AG04450 (cell line): Measurements from ENCODE around the gene SMIM24. TPM values are rescaled to one million over a fixed set of nuclear protein-coding genes. Genes with fewer than 3 reads are reported as not detected.

Experiments
- CTCF ChIA-PET: fragments of 300-600, 350-600 bp; formaldehyde crosslinking; extraction: SDS; loops from one replicate; lab custom pipeline; 2022; ENCODE audit warnings: antibody characterized with exemption, inconsistent platforms; lab: Charles Lee
- POLR2A ChIA-PET: fragments of 350-600 bp; formaldehyde crosslinking; extraction: SDS; loops from one replicate; lab custom pipeline; 2021; ENCODE audit warnings: antibody characterized with exemption, inconsistent platforms; lab: Yijun Ruan, JAX
- DNase-seq: peaks from one replicate; pipeline ENCODE4 v3.0.0-alpha.2; 2011; ENCODE audit warnings: low read depth, low spot score
- H3K27ac ChIP-seq: one replicate; pipeline ENCODE4 v1.5.1; 2012; ENCODE audit warnings: low read depth, low read length, control low read depth
- H3K27me3 ChIP-seq: one replicate; pipeline ENCODE4 v1.6.0; 2012; ENCODE audit warnings: low read length; ENCODE audit not compliant: control insufficient read depth, insufficient read depth
- H3K4me3 ChIP-seq: 2 replicates; pipeline ENCODE4 v1.5.1; 2011; ENCODE audit warnings: mild to moderate bottlenecking, low read depth, low read length, control low read depth
- H3K9me3 ChIP-seq: 2 replicates; pipeline ENCODE4 v1.5.1; 2012; ENCODE audit warnings: low read length; ENCODE audit not compliant: control insufficient read depth, insufficient read depth
- polyA plus RNA-seq: library from polyadenylated mRNA; depleted of rRNA; stranded (reverse); fragments of >200 nt; gene quantifications from 2 replicates; pipeline ENCODE4 v1.2.3, GENCODE V29; 2011
- TF ChIP-seq, protein P1 (sequence below): IDR thresholded peaks from 2 replicates; pipeline ENCODE4 v1.5.1; 2011; ENCODE audit warnings: low read depth, low read length, control low read depth, inconsistent platforms

Gene SMIM24
- polyA plus RNA-seq, 1 experiment: 0.19 TPM

DNA sequence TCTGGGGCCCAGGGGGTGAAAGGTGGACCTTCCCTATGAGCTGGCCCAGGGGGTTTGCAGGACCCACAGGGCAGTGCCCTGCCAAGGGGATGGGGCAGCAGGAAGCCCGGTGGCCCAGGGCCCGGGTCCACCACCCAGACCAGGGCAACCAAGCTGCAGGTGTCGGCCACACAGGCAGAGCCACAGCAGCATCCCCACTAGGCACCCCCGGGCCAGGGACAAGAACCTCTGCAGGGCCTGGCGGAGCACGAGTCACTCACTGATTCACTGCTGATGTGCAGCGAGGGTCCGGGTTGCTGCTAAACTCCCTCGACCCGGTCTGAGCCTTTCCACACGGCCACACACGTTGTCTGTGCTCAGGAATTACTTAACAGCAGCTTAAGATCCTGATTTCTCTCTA, 34.6 kb upstream of the SMIM24 start:
- no peak for DNase-seq
- POLR2A ChIA-PET: interaction anchor here (1.3 kb wide), 1 partner anchor 31 kb away, joined by 3 read pairs; no protein-coding TSS in a partner anchor
- Histone ChIP-seq H3K27ac (no peak overlapping the region), H3K4me3 (no peak overlapping the region), H3K27me3 (no peaks in the 10 kb centered on the region), H3K9me3 (no peaks in the 10 kb centered on the region; the same call in 1 of the 2 replicates)
- CTCF ChIA-PET: no interaction called here
- TF ChIP-seq, protein P1, sequence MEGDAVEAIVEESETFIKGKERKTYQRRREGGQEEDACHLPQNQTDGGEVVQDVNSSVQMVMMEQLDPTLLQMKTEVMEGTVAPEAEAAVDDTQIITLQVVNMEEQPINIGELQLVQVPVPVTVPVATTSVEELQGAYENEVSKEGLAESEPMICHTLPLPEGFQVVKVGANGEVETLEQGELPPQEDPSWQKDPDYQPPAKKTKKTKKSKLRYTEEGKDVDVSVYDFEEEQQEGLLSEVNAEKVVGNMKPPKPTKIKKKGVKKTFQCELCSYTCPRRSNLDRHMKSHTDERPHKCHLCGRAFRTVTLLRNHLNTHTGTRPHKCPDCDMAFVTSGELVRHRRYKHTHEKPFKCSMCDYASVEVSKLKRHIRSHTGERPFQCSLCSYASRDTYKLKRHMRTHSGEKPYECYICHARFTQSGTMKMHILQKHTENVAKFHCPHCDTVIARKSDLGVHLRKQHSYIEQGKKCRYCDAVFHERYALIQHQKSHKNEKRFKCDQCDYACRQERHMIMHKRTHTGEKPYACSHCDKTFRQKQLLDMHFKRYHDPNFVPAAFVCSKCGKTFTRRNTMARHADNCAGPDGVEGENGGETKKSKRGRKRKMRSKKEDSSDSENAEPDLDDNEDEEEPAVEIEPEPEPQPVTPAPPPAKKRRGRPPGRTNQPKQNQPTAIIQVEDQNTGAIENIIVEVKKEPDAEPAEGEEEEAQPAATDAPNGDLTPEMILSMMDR: no peak

DNA sequence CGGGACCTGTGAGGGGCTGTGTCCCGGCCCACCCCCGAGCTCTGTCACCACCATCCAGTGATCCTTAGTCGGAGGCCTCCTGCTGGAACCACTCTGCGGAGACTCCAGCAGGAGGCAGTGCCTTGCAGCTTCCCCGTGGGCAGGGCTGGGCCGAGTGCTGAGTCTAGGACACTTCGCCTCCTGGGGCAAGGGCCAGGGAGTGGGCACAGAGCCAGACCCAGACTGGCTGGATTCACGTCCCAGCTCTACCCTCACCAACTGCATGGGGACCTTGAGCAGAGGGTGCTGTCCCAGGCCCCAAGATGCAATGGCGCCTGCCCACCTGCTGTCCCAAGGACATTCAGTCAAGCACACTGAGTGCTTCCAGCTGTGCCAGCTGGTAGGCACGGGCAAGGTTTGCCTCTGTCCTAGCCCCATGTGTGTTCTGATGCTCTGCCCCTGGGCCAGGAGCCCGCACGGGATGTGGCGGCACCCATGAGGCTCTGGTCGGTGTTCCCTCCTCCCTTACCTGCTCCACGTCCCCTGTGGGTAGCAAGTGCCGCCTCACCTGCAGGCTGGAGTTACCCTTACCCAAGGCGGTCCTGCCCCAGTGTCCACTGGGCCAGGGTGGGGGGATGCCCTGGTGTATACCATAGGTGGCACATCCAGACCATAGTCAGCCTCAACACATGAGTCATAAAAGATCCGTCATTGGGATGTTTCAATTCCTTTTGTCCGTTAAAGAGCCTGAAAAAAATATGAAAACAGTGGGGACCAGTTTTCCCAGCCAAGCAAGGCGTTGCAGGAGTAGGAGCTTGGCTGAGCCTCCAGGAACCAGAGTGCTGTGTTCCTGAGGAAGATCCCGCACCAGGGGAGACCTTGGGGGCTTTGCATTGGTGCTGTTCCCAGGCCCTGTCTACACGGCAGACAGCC, 33.2 kb upstream of the SMIM24 start:
- ChIA-PET CTCF (no interaction called here), POLR2A (interaction anchor here (0.8 kb wide), 1 partner anchor 13 kb away, joined by 3 read pairs; the partner anchor contains the start of gene DOHH)
- DNase-seq: no peak
- TF ChIP-seq, protein P1: no peak
- no peak overlapping the region for H3K4me3 ChIP-seq
- no peak overlapping the region for H3K27ac ChIP-seq
- H3K9me3 ChIP-seq: no peaks in the 10 kb centered on the region; the same call in 1 of the 2 replicates
- no peaks in the 10 kb centered on the region for H3K27me3 ChIP-seq

- no peak for DNase-seq
- Histone ChIP-seq H3K9me3 (no peaks in the 10 kb centered on the region; the same call in 1 of the 2 replicates), H3K27me3 (no peaks in the 10 kb centered on the region), H3K4me3 (no peak overlapping the region), H3K27ac (no peak overlapping the region)
- ChIA-PET CTCF (interaction anchor here (0.6 kb wide), 1 partner anchor 208 kb away, joined by 7 read pairs; no protein-coding TSS in a partner anchor), POLR2A (interaction anchor here (0.8 kb wide), 1 partner anchor 12 kb away, joined by 3 read pairs; the partner anchor contains the start of gene DOHH)
- TF ChIP-seq, protein P1: no peak
These were observed 32.4 kb upstream of the SMIM24 start for GRCh38 chr19:3512562-3513228.

DNA sequence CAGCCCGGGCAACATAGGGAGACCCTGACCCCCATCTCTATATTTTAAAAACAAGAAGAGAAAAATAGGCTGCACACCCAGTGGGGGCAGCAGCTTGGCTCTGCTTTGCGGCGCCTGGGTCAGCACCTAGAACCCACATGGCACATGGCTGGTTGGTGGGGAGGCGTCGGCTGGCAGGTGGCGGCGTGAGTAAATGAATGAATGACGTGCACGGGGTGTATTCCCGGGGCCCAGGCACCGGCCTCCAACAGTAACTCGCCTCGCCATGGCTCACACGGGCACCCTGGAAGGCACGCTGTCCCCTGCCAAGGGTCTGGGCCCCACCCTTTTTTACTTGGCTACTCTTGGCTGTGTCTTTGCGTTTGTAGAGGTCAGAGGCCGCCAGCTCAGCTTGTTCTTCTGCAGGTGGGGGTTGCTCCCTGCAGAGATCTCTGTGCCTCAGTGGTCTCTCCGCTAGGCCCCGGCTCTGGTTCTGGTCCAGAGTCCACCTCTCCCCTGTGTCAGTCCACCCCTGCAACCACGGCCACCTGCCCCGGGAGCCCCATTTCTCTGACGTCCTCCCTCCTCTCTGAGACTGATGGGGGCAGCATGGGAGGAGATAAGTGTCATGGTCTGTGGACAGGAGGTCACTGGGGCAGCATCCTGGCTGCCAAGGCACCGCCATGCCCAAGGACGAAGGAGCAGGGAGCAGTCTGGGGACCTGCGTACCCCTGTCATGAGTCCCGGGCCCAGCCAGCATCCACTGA, 31.4 kb upstream of the SMIM24 start:
- ChIA-PET POLR2A (no interaction called here), CTCF (no interaction called here)

More for the DNA sequence above, 31.4 kb upstream of the SMIM24 start:
- Histone ChIP-seq H3K4me3 (no peak overlapping the region), H3K27ac (no peak overlapping the region), H3K9me3 (no peaks in the 10 kb centered on the region; the same call in 1 of the 2 replicates), H3K27me3 (no peaks in the 10 kb centered on the region)
- TF ChIP-seq, protein P1: no peak
- DNase-seq: no peak
